Measurements from ENCODE around the gene IL4R.
"Not testable (repeated sequence)": the region's sequence is repeated elsewhere in the genome, so short reads cannot be mapped to it uniquely, and the experiment has no call there.

IL4R gene

GRCh38 chr16:27392671-27393070 is 78.9 kb downstream of the IL4R start:
- Histone ChIP-seq H3K4me1 (ENCODE audit: insufficient read depth, low read length) (no peaks in the 10 kb centered on the region), H3K9me3 (ENCODE audit: insufficient read depth, low read depth, low read length) (no peaks in the 10 kb centered on the region), H3K27me3 (ENCODE audit: insufficient read depth, low read length) (no peaks in the 10 kb centered on the region), H3K36me3 (ENCODE audit: insufficient read depth, low read depth, low read length) (no peaks in the 10 kb centered on the region), H3K27ac (ENCODE audit: low read length) (no peak overlapping the region), H3K4me3 (ENCODE audit: low read length) (no peak overlapping the region), H3K9ac (ENCODE audit: low read depth, low read length) (no peak overlapping the region)

DNA sequence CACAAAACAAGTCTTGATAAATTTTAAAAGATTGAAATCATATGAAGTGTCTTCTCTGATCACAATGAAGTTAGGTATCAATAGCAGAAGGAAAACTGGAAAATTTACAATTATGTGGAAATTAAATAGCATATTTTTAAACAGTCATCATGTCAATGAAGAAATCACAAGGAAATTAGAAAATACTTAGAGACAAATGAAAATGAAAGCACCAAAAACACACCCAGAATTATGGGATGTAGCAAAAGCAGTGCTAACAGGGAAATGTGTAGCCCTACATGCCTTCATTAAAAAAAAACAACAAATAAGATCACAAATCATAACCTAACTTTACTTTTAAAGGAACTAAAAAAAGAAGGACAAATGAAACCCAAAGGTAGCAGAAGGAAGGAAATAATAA is 80.7 kb downstream of the IL4R start:
- H3K9me3 ChIP-seq (ENCODE audit: insufficient read depth, low read depth, low read length), result no peaks in the 10 kb centered on the region
- no peak overlapping the region for H3K27ac ChIP-seq (ENCODE audit: low read length)
- H3K36me3 ChIP-seq (ENCODE audit: insufficient read depth, low read depth, low read length), result no peaks in the 10 kb centered on the region
- no peaks in the 10 kb centered on the region for H3K27me3 ChIP-seq (ENCODE audit: insufficient read depth, low read length)
- H3K9ac ChIP-seq (ENCODE audit: low read depth, low read length), result no peak overlapping the region
- H3K4me3 ChIP-seq (ENCODE audit: low read length), result no peak overlapping the region
- H3K4me1 ChIP-seq (ENCODE audit: insufficient read depth, low read length), result no peaks in the 10 kb centered on the region

GRCh38 chr16:27398341-27398893 is 84.6 kb downstream of the IL4R start:
- not testable (repeated sequence) for H3K9me3 ChIP-seq (ENCODE audit: insufficient read depth, low read depth, low read length); H3K27me3 ChIP-seq (ENCODE audit: insufficient read depth, low read length); H3K27ac ChIP-seq (ENCODE audit: low read length); H3K4me1 ChIP-seq (ENCODE audit: insufficient read depth, low read length); H3K36me3 ChIP-seq (ENCODE audit: insufficient read depth, low read depth, low read length); H3K9ac ChIP-seq (ENCODE audit: low read depth, low read length); H3K4me3 ChIP-seq (ENCODE audit: low read length)

DNA sequence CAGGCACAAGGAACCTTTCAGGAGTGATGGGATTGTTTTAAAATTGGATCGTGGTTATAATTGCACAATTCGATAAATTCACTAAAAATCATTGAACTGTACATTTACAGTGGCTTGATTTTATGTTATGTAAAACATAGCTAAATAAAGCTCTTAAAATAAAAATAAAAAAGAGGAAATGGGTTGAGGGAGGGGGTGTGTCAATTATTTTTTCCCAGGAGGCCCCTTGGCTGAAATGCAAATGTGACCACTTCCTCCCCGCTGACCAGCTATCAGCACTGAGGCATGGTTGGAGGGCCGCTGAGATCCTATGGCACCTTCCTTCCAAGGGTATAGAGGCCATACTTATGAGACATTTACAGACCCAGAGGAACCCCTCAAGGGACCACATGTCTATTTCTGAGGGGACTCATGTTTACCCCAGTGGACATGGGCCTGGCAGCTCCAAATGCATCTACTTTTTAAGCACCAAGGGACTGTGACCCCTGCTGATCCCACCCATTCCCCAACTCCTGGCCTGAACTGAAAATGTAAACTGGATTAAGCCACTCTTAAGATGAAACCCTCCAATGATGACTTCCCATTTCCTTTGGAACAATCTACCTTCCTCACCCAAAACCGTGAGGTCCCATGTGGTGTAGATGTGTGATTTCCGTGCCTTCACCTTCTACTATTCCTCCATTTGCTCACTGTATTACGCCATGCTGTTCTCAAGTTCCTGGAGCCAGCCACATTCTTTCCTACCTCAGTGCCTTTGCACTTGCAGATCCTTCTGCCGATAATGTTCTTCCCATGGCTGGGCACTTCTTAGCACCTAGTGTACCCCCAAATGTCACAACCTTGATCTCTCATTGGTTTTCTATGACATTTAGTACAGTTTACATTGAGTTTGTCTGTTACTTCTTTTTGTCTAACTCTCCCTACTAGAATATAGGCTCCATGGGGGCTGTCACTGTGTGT is 85.4 kb downstream of the IL4R start:
- Histone ChIP-seq H3K36me3 (ENCODE audit: insufficient read depth, low read depth, low read length) (no peaks in the 10 kb centered on the region), H3K4me3 (ENCODE audit: low read length) (no peak overlapping the region), H3K9me3 (ENCODE audit: insufficient read depth, low read depth, low read length) (no peaks in the 10 kb centered on the region), H3K4me1 (ENCODE audit: insufficient read depth, low read length) (no peaks in the 10 kb centered on the region), H3K27me3 (ENCODE audit: insufficient read depth, low read length) (no peaks in the 10 kb centered on the region), H3K9ac (ENCODE audit: low read depth, low read length) (no peak overlapping the region), H3K27ac (ENCODE audit: low read length) (no peak overlapping the region)

- H3K9me3 ChIP-seq (ENCODE audit: insufficient read depth, low read depth, low read length), result no peaks in the 10 kb centered on the region
- H3K4me3 ChIP-seq (ENCODE audit: low read length), result no peak overlapping the region
- H3K9ac ChIP-seq (ENCODE audit: low read depth, low read length), result no peak overlapping the region
- no peaks in the 10 kb centered on the region for H3K27me3 ChIP-seq (ENCODE audit: insufficient read depth, low read length)
- no peaks in the 10 kb centered on the region for H3K36me3 ChIP-seq (ENCODE audit: insufficient read depth, low read depth, low read length)
- H3K27ac ChIP-seq (ENCODE audit: low read length), result no peak overlapping the region
- no peaks in the 10 kb centered on the region for H3K4me1 ChIP-seq (ENCODE audit: insufficient read depth, low read length)
Measured at GRCh38 chr16:27399969-27400368, 86.2 kb downstream of the IL4R start.

DNA sequence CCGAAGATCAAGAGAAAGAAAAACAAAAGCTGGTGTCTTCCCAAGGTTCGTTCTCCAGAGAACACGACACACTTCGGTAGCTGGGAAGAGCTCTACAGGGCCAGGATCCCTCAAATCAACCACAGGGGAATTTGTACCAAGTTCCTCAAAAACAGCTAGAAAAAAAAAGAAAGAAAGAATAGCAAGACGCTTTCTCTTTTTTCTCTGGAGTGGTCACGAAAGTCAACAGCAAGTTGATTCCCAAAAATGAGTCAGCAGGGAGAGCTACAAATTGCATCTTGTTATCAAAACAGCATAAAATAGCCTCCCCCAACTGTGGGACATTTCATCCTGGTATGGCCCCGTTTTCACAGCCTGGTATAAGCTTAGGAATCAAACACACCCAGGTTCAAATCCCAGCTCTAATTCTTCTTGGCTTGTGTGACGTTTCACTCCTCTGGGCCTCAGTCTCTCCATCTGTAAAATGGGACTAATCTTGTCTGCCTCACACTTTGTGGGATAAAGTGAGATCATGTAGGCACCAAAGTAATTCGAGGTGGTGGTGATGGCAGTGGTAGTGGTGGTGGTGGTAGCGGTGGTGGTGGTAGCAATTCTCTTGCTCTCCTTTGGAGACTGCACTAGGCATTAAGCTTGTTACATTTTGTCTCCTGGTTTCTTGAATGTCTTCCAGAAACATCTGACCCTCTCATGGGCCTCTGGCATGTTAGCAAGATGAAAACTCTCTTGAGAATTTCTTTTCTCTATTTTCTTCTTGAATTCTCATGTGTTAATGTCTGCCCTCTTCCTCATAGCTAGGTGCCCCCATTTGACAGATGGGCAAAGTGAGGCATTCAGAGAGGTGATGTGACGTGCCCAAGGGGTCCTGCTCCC is 87.2 kb downstream of the IL4R start:
- no peaks in the 10 kb centered on the region for H3K9me3 ChIP-seq (ENCODE audit: insufficient read depth, low read depth, low read length)
- no peaks in the 10 kb centered on the region for H3K36me3 ChIP-seq (ENCODE audit: insufficient read depth, low read depth, low read length)
- H3K4me3 ChIP-seq (ENCODE audit: low read length), result no peak overlapping the region
- H3K9ac ChIP-seq (ENCODE audit: low read depth, low read length), result no peak overlapping the region
- H3K4me1 ChIP-seq (ENCODE audit: insufficient read depth, low read length), result no peaks in the 10 kb centered on the region; the same call in 1 of the 2 replicates
- no peaks in the 10 kb centered on the region for H3K27me3 ChIP-seq (ENCODE audit: insufficient read depth, low read length)
- no peak overlapping the region for H3K27ac ChIP-seq (ENCODE audit: low read length)

DNA sequence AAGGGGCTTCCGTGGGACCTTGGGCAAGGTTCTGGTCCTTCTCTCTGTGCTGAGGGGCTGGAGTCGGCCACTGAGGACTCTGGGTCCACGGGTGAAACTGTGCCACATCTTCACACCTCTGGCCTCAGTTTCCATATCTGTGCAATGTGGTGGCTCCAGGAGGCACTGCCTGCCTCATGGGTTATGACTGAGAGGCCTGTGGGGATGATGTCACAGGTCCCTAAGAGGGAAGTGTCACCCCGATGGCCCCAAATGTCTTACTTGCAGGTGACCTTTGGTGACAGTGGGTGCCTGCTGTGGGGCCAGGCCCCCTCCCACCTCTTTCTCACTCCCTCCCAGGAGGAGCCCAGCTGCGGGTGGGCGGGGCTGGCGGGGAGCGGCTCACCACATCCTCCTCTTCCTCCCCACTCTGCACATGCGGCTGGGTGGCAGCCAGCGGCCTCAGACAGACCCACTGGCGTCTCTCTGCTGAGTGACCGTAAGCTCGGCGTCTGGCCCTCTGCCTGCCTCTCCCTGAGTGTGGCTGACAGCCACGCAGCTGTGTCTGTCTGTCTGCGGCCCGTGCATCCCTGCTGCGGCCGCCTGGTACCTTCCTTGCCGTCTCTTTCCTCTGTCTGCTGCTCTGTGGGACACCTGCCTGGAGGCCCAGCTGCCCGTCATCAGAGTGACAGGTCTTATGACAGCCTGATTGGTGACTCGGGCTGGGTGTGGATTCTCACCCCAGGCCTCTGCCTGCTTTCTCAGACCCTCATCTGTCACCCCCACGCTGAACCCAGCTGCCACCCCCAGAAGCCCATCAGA is 88.2 kb downstream of the IL4R start, which contains the start of gene IL21R:
TSS of gene IL21R (plus strand) at position 407 of the 801 bp plus-strand sequence. CDS start 27,898 bp downstream, outside the sequence.
- Histone ChIP-seq H3K4me1 (ENCODE audit: insufficient read depth, low read length) (no peaks in the 10 kb centered on the region; the same call in 1 of the 2 replicates), H3K36me3 (ENCODE audit: insufficient read depth, low read depth, low read length) (no peaks in the 10 kb centered on the region), H3K4me3 (ENCODE audit: low read length) (no peak within 1 kb of the TSS), H3K27me3 (ENCODE audit: insufficient read depth, low read length) (no peaks in the 10 kb centered on the region), H3K27ac (ENCODE audit: low read length) (no peak within 1 kb of the TSS), H3K9ac (ENCODE audit: low read depth, low read length) (no peak within 1 kb of the TSS), H3K9me3 (ENCODE audit: insufficient read depth, low read depth, low read length) (no peaks in the 10 kb centered on the region)

DNA sequence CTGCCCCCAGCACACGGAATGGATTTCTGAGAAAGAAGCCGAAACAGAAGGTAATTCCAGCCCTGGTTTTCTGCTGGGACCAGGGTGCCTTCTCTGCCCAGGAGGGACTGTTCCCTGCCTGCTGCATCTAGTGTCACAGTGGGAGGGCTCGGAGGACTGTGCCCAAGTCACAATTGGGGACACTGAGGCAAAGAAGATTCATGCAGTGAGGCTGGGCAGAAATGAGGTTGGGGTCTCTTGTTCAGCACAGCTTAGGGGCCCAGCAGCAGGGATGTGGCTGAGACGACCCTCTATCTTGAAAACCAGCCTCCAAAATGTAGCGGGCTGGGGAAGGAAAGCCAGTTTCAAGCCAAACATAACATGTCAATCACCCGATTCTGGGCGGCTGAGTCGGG is 88.8 kb downstream of the IL4R start:
- no peak overlapping the region for H3K27ac ChIP-seq (ENCODE audit: low read length)
- H3K9ac ChIP-seq (ENCODE audit: low read depth, low read length), result no peak overlapping the region
- H3K36me3 ChIP-seq (ENCODE audit: insufficient read depth, low read depth, low read length), result no peaks in the 10 kb centered on the region
- H3K27me3 ChIP-seq (ENCODE audit: insufficient read depth, low read length), result no peaks in the 10 kb centered on the region
- H3K4me1 ChIP-seq (ENCODE audit: insufficient read depth, low read length), result no peaks in the 10 kb centered on the region; the same call in 1 of the 2 replicates
- no peak overlapping the region for H3K4me3 ChIP-seq (ENCODE audit: low read length)
- H3K9me3 ChIP-seq (ENCODE audit: insufficient read depth, low read depth, low read length), result no peaks in the 10 kb centered on the region

GRCh38 chr16:27402964-27403600 is 89.3 kb downstream of the IL4R start:
- Histone ChIP-seq H3K27ac (ENCODE audit: low read length) (no peak overlapping the region), H3K9me3 (ENCODE audit: insufficient read depth, low read depth, low read length) (no peaks in the 10 kb centered on the region), H3K4me3 (ENCODE audit: low read length) (no peak overlapping the region), H3K4me1 (ENCODE audit: insufficient read depth, low read length) (no peaks in the 10 kb centered on the region; the same call in 1 of the 2 replicates), H3K9ac (ENCODE audit: low read depth, low read length) (no peak overlapping the region), H3K36me3 (ENCODE audit: insufficient read depth, low read depth, low read length) (no peaks in the 10 kb centered on the region), H3K27me3 (ENCODE audit: insufficient read depth, low read length) (no peaks in the 10 kb centered on the region)

GRCh38 chr16:27403601-27403992 is 89.8 kb downstream of the IL4R start:
- no peak overlapping the region for H3K9ac ChIP-seq (ENCODE audit: low read depth, low read length)
- no peaks in the 10 kb centered on the region for H3K27me3 ChIP-seq (ENCODE audit: insufficient read depth, low read length)
- no peaks in the 10 kb centered on the region; the same call in 1 of the 2 replicates for H3K4me1 ChIP-seq (ENCODE audit: insufficient read depth, low read length)
- no peaks in the 10 kb centered on the region for H3K36me3 ChIP-seq (ENCODE audit: insufficient read depth, low read depth, low read length)
- H3K27ac ChIP-seq (ENCODE audit: low read length), result no peak overlapping the region
- H3K9me3 ChIP-seq (ENCODE audit: insufficient read depth, low read depth, low read length), result no peaks in the 10 kb centered on the region
- no peak overlapping the region for H3K4me3 ChIP-seq (ENCODE audit: low read length)
